ENCODE data around the gene KLHL11. TPM values are rescaled to one million over a fixed set of nuclear protein-coding genes. Genes with fewer than 3 reads are reported as not detected.

Gene KLHL11
- polyA plus RNA-seq, 3 donors, result 3.0 to 4.1 (median 3.4) TPM

DNA sequence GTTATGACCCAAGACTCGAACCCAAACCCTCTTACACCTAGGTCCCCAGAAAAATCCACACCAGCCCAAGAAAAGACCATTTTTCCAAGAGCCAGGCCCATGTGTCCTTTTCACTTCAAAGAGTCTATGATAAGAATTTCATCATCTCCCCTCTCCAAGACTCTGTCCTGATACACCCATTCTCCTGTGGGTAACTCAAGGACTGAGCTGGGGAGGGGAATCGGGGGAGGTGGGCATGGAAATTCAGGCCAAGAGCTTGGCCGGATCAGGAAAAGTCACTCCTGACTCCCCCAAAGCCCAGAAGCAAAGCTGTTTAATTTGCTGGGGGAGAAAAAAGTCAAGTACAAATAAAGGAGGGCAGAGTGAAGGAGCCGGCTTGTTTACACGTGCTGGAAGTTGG is 49.8 kb upstream of the KLHL11 start:
- Histone ChIP-seq H3K4me2 (replicated peaks; ENCODE audit: extremely low read depth, low read length, poor library complexity, severe bottlenecking) (no peak overlapping the region), H3K9ac (ENCODE audit: insufficient read depth, low read length, poor library complexity, severe bottlenecking) (no peak overlapping the region), H3K27me3 (ENCODE audit: control insufficient read depth in 2 of 2, insufficient read depth in 2 of 2, low read length in 2 of 2) (no peaks in the 10 kb centered on the region), H4K20me1 (ENCODE audit: insufficient read depth, low read length) (peaks cover 74% of the 10 kb centered on the region), H3K27ac (ENCODE audit: low read depth in 1 of 2, low read length in 2 of 2) (no peak overlapping the region), H3K36me3 (replicated peaks in 1 of 2; ENCODE audit: control insufficient read depth in 1 of 2, insufficient read depth in 2 of 2, low read length in 2 of 2) (peaks cover 41 to 45% of the 10 kb centered on the region in 2 donors), H2AFZ (ENCODE audit: insufficient read depth, low read depth, low read length, poor library complexity, severe bottlenecking) (no peak overlapping the region), H3K9me3 (replicated peaks in 1 of 2; ENCODE audit: control insufficient read depth in 1 of 2, insufficient read depth in 1 of 2, low read length in 2 of 2) (no peaks in the 10 kb centered on the region), H3K79me2 (ENCODE audit: insufficient read depth, low read length) (peaks cover 65% of the 10 kb centered on the region), H3K4me3 (replicated peaks in 1 of 3; ENCODE audit: low read depth in 2 of 3, low read length in 3 of 3) (no peak overlapping the region), H3K4me1 (ENCODE audit: control insufficient read depth in 1 of 2, insufficient read depth in 2 of 2, low read length in 2 of 2) (peaks cover 21 to 24% of the 10 kb centered on the region in 2 donors)
- Mint-ChIP-seq H3K36me3 (peaks cover 42 to 50% of the 10 kb centered on the region in 2 donors), H3K9me3 (no peaks in the 10 kb centered on the region), H3K4me3 (no peak overlapping the region), H3K27me3 (ENCODE audit: low read depth in 3 of 3) (peaks cover 0 to 4% (median 0%) of the 10 kb centered on the region in 3 donors), H3K27ac (peak overlapping the region in 3 of 7 donors; percentile 12 to 84 (median 43)), H3K4me1 (peaks cover 32% of the 10 kb centered on the region)
- whole genome bisulfite sequencing (ENCODE audit: insufficient coverage), result 94% methylated on average over 4 of the region's 5 CpGs
- no peak for TF ChIP-seq CTCF (IDR thresholded peaks at IDR 0.05)
- no peak for DNase-seq
- intact Hi-C loops (cut with micrococcal nuclease), result loop anchor here in 1 of 2 donors (5.0 kb wide), 1 partner anchor 197 kb away; the partner anchor contains the start of gene DHX58

DNA sequence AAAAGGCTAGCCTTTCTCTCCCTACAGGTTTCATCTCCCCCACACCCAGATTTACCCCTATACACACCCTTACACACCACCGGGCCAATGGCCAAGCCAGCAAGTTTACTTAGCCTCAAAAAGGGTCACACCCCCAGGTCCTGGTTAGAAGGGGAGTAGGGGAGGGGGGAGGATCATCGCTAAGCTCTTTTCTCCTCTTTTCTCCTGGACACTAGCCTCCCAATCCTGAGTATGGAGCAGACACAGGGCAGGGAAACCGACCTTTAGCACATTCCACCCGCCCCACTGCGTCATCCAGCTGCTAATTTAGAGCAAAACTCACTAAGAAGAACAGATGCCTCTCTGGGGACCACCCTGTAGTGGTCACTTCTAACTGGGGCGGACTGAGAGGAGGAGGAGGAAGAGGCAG is 49.1 kb upstream of the KLHL11 start:
- TF ChIP-seq CTCF (IDR thresholded peaks at IDR 0.05), result no peak
- Histone ChIP-seq H3K9ac (ENCODE audit: insufficient read depth, low read length, poor library complexity, severe bottlenecking) (no peak overlapping the region), H3K4me1 (ENCODE audit: control insufficient read depth in 1 of 2, insufficient read depth in 2 of 2, low read length in 2 of 2) (peaks cover 16 to 17% of the 10 kb centered on the region in 2 donors), H3K36me3 (replicated peaks in 1 of 2; ENCODE audit: control insufficient read depth in 1 of 2, insufficient read depth in 2 of 2, low read length in 2 of 2) (peaks cover 48 to 52% of the 10 kb centered on the region in 2 donors), H3K27me3 (ENCODE audit: control insufficient read depth in 2 of 2, insufficient read depth in 2 of 2, low read length in 2 of 2) (no peaks in the 10 kb centered on the region), H3K79me2 (ENCODE audit: insufficient read depth, low read length) (peaks cover 65% of the 10 kb centered on the region), H4K20me1 (ENCODE audit: insufficient read depth, low read length) (peaks cover 74% of the 10 kb centered on the region), H3K9me3 (replicated peaks in 1 of 2; ENCODE audit: control insufficient read depth in 1 of 2, insufficient read depth in 1 of 2, low read length in 2 of 2) (no peaks in the 10 kb centered on the region), H3K27ac (ENCODE audit: low read depth in 1 of 2, low read length in 2 of 2) (no peak overlapping the region), H2AFZ (ENCODE audit: insufficient read depth, low read depth, low read length, poor library complexity, severe bottlenecking) (no peak overlapping the region), H3K4me2 (replicated peaks; ENCODE audit: extremely low read depth, low read length, poor library complexity, severe bottlenecking) (no peak overlapping the region), H3K4me3 (replicated peaks in 1 of 3; ENCODE audit: low read depth in 2 of 3, low read length in 3 of 3) (no peak overlapping the region)
- Mint-ChIP-seq H3K9me3 (peaks cover 0 to 1% (median 0%) of the 10 kb centered on the region in 7 donors), H3K27ac (peak overlapping the region in 1 of 7 donors; percentile 68), H3K36me3 (peaks cover 48 to 57% of the 10 kb centered on the region in 2 donors), H3K4me3 (no peak overlapping the region), H3K27me3 (ENCODE audit: low read depth in 3 of 3) (peaks cover 0 to 4% (median 0%) of the 10 kb centered on the region in 3 donors), H3K4me1 (peaks cover 26% of the 10 kb centered on the region)
- intact Hi-C loops (cut with micrococcal nuclease), result no loop called here
- 100% methylated on average over 2 of the region's 6 CpGs for WGBS (ENCODE audit: insufficient coverage)
- no peak for DNase-seq

Data from CD14-positive monocyte (primary cell).